ENCODE measurements around the gene TIMM10B. TPM values are rescaled to one million over a fixed set of nuclear protein-coding genes. Genes with fewer than 3 reads are reported as not detected.

TIMM10B gene
- total and polyA plus RNA-seq, 9 of the 15 experiments (the other 6 are each of a cell fraction or from before 2014, with no cell fraction given): 43.2 to 163 (median 57.0) TPM

DNA sequence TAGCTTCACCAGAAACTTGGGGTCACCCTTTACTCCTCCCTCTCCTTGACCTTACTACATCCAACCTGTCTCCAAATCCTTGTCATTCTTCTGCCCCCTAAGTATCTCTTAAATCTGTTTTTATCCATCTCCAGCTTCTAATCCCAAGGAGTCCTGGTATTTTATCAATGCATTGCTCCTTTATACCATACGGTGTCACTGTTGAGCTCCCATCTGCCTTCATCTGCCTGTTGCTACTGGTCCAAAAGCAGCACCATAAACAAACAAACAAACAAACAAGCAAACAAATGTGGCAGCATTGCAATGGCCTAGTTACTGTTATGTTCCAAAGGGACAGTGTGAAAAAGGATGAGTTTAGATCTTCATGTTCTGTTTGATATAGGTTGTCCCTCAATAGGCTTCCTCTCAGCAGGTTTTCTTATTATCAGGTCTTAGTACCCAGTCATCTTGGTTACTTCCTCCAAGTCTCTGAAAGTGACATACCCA is 50.0 kb downstream of the TIMM10B start (continued):
- TF ChIP-seq, protein P1, sequence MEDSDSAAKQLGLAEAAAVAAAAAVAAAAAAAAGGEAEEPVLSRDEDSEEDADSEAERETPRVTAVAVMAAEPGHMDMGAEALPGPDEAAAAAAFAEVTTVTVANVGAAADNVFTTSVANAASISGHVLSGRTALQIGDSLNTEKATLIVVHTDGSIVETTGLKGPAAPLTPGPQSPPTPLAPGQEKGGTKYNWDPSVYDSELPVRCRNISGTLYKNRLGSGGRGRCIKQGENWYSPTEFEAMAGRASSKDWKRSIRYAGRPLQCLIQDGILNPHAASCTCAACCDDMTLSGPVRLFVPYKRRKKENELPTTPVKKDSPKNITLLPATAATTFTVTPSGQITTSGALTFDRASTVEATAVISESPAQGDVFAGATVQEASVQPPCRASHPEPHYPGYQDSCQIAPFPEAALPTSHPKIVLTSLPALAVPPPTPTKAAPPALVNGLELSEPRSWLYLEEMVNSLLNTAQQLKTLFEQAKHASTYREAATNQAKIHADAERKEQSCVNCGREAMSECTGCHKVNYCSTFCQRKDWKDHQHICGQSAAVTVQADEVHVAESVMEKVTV (CRISPR knock-in tag; IDR thresholded peaks at IDR 0.05): peak; percentile 86
- TF ChIP-seq ZNF174 (CRISPR knock-in tag; IDR thresholded peaks at IDR 0.05) (no peak), CBFA2T2 (conservative IDR thresholded peaks at IDR 0.05) (no peak), FOXK2 (conservative IDR thresholded peaks at IDR 0.05 in 1 of 2, IDR thresholded peaks at IDR 0.05 in 1 of 2; ENCODE audit: low read depth in 2 of 2) (peak; percentile 56 to 72; a peak in 3 of 4 replicates), MYC (IDR thresholded peaks at IDR 0.05; ENCODE audit: low read depth, low read length) (0 out of 2 replicates have a peak, but pooled peaks have one; percentile 17), MYC (CRISPR knock-in tag; IDR thresholded peaks at IDR 0.05; ENCODE audit: borderline replicate concordance, low read depth) (no peak), ADNP (tag; IDR thresholded peaks at IDR 0.05) (no peak), NFATC3 (IDR thresholded peaks at IDR 0.05) (0 out of 2 replicates have a peak, but pooled peaks have one; percentile 68), FOXJ2 (tag; IDR thresholded peaks at IDR 0.05) (peak; percentile 82; the same call in 1 of the 2 replicates), GABPB1 (CRISPR knock-in tag; IDR thresholded peaks at IDR 0.05) (0 out of 2 replicates have a peak, but pooled peaks have one; percentile 23), NFIC (IDR thresholded peaks at IDR 0.05) (peak; percentile 29; the same call in 1 of the 2 replicates), ZEB2 (IDR thresholded peaks at IDR 0.05) (peak; percentile 44; the same call in 1 of the 2 replicates), PHB2 (IDR thresholded peaks at IDR 0.05; ENCODE audit: low read depth) (peak; percentile 25; the same call in 1 of the 2 replicates), MAZ (CRISPR knock-in tag; conservative IDR thresholded peaks at IDR 0.05 in 1 of 2, IDR thresholded peaks at IDR 0.05 in 1 of 2) (0 out of 4 replicates have a peak, but pooled peaks of 1 of the 2 experiments have one; percentile 30), MTA1 (IDR thresholded peaks at IDR 0.05; ENCODE audit: borderline replicate concordance) (0 out of 2 replicates have a peak, but pooled peaks have one; percentile 49), MTA3 (IDR thresholded peaks at IDR 0.05; ENCODE audit: borderline replicate concordance) (0 out of 2 replicates have a peak, but pooled peaks have one; percentile 61)
- TF ChIP-seq, protein P2, sequence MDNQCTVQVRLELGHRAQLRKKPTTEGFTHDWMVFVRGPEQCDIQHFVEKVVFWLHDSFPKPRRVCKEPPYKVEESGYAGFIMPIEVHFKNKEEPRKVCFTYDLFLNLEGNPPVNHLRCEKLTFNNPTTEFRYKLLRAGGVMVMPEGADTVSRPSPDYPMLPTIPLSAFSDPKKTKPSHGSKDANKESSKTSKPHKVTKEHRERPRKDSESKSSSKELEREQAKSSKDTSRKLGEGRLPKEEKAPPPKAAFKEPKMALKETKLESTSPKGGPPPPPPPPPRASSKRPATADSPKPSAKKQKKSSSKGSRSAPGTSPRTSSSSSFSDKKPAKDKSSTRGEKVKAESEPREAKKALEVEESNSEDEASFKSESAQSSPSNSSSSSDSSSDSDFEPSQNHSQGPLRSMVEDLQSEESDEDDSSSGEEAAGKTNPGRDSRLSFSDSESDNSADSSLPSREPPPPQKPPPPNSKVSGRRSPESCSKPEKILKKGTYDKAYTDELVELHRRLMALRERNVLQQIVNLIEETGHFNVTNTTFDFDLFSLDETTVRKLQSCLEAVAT (IDR thresholded peaks at IDR 0.05): peak in 1 of 2 experiments; percentile 73; a peak in 1 of 4 replicates
- TF ChIP-seq, protein P3, sequence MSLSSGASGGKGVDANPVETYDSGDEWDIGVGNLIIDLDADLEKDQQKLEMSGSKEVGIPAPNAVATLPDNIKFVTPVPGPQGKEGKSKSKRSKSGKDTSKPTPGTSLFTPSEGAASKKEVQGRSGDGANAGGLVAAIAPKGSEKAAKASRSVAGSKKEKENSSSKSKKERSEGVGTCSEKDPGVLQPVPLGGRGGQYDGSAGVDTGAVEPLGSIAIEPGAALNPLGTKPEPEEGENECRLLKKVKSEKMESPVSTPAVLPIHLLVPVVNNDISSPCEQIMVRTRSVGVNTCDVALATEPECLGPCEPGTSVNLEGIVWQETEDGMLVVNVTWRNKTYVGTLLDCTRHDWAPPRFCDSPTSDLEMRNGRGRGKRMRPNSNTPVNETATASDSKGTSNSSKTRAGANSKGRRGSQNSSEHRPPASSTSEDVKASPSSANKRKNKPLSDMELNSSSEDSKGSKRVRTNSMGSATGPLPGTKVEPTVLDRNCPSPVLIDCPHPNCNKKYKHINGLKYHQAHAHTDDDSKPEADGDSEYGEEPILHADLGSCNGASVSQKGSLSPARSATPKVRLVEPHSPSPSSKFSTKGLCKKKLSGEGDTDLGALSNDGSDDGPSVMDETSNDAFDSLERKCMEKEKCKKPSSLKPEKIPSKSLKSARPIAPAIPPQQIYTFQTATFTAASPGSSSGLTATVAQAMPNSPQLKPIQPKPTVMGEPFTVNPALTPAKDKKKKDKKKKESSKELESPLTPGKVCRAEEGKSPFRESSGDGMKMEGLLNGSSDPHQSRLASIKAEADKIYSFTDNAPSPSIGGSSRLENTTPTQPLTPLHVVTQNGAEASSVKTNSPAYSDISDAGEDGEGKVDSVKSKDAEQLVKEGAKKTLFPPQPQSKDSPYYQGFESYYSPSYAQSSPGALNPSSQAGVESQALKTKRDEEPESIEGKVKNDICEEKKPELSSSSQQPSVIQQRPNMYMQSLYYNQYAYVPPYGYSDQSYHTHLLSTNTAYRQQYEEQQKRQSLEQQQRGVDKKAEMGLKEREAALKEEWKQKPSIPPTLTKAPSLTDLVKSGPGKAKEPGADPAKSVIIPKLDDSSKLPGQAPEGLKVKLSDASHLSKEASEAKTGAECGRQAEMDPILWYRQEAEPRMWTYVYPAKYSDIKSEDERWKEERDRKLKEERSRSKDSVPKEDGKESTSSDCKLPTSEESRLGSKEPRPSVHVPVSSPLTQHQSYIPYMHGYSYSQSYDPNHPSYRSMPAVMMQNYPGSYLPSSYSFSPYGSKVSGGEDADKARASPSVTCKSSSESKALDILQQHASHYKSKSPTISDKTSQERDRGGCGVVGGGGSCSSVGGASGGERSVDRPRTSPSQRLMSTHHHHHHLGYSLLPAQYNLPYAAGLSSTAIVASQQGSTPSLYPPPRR (CRISPR knock-in tag; IDR thresholded peaks at IDR 0.05; ENCODE audit: borderline replicate concordance): no peak
- TF ChIP-seq, protein P4, sequence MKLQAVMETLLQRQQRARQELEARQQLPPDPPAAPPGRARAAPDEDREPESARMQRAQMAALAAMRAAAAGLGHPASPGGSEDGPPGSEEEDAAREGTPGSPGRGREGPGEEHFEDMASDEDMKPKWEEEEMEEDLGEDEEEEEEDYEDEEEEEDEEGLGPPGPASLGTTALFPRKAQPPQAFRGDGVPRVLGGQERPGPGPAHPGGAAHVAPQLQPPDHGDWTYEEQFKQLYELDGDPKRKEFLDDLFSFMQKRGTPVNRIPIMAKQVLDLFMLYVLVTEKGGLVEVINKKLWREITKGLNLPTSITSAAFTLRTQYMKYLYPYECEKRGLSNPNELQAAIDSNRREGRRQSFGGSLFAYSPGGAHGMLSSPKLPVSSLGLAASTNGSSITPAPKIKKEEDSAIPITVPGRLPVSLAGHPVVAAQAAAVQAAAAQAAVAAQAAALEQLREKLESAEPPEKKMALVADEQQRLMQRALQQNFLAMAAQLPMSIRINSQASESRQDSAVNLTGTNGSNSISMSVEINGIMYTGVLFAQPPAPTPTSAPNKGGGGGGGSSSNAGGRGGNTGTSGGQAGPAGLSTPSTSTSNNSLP (IDR thresholded peaks at IDR 0.05; ENCODE audit: borderline replicate concordance, low read depth, low read length): peak; percentile 96
